Measurements from ENCODE around the gene TWF1. TPM values are rescaled to one million over a fixed set of nuclear protein-coding genes. Genes with fewer than 3 reads are reported as not detected.

Gene TWF1
- total and polyA plus RNA-seq, 2 of the 8 experiments (the other 6 are each of a cell fraction or from before 2014, with no cell fraction given), result 7.6 to 27.9 TPM

- TF ChIP-seq, protein P1, sequence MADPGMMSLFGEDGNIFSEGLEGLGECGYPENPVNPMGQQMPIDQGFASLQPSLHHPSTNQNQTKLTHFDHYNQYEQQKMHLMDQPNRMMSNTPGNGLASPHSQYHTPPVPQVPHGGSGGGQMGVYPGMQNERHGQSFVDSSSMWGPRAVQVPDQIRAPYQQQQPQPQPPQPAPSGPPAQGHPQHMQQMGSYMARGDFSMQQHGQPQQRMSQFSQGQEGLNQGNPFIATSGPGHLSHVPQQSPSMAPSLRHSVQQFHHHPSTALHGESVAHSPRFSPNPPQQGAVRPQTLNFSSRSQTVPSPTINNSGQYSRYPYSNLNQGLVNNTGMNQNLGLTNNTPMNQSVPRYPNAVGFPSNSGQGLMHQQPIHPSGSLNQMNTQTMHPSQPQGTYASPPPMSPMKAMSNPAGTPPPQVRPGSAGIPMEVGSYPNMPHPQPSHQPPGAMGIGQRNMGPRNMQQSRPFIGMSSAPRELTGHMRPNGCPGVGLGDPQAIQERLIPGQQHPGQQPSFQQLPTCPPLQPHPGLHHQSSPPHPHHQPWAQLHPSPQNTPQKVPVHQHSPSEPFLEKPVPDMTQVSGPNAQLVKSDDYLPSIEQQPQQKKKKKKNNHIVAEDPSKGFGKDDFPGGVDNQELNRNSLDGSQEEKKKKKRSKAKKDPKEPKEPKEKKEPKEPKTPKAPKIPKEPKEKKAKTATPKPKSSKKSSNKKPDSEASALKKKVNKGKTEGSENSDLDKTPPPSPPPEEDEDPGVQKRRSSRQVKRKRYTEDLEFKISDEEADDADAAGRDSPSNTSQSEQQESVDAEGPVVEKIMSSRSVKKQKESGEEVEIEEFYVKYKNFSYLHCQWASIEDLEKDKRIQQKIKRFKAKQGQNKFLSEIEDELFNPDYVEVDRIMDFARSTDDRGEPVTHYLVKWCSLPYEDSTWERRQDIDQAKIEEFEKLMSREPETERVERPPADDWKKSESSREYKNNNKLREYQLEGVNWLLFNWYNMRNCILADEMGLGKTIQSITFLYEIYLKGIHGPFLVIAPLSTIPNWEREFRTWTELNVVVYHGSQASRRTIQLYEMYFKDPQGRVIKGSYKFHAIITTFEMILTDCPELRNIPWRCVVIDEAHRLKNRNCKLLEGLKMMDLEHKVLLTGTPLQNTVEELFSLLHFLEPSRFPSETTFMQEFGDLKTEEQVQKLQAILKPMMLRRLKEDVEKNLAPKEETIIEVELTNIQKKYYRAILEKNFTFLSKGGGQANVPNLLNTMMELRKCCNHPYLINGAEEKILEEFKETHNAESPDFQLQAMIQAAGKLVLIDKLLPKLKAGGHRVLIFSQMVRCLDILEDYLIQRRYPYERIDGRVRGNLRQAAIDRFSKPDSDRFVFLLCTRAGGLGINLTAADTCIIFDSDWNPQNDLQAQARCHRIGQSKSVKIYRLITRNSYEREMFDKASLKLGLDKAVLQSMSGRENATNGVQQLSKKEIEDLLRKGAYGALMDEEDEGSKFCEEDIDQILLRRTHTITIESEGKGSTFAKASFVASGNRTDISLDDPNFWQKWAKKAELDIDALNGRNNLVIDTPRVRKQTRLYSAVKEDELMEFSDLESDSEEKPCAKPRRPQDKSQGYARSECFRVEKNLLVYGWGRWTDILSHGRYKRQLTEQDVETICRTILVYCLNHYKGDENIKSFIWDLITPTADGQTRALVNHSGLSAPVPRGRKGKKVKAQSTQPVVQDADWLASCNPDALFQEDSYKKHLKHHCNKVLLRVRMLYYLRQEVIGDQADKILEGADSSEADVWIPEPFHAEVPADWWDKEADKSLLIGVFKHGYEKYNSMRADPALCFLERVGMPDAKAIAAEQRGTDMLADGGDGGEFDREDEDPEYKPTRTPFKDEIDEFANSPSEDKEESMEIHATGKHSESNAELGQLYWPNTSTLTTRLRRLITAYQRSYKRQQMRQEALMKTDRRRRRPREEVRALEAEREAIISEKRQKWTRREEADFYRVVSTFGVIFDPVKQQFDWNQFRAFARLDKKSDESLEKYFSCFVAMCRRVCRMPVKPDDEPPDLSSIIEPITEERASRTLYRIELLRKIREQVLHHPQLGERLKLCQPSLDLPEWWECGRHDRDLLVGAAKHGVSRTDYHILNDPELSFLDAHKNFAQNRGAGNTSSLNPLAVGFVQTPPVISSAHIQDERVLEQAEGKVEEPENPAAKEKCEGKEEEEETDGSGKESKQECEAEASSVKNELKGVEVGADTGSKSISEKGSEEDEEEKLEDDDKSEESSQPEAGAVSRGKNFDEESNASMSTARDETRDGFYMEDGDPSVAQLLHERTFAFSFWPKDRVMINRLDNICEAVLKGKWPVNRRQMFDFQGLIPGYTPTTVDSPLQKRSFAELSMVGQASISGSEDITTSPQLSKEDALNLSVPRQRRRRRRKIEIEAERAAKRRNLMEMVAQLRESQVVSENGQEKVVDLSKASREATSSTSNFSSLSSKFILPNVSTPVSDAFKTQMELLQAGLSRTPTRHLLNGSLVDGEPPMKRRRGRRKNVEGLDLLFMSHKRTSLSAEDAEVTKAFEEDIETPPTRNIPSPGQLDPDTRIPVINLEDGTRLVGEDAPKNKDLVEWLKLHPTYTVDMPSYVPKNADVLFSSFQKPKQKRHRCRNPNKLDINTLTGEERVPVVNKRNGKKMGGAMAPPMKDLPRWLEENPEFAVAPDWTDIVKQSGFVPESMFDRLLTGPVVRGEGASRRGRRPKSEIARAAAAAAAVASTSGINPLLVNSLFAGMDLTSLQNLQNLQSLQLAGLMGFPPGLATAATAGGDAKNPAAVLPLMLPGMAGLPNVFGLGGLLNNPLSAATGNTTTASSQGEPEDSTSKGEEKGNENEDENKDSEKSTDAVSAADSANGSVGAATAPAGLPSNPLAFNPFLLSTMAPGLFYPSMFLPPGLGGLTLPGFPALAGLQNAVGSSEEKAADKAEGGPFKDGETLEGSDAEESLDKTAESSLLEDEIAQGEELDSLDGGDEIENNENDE (IDR thresholded peaks at IDR 0.05; ENCODE audit: insufficient replicate concordance, low read length), result no peak
- no peak for TF ChIP-seq YY1 (IDR thresholded peaks at IDR 0.05; ENCODE audit: low read depth, low read length)
- TF ChIP-seq ATF2 (IDR thresholded peaks at IDR 0.05; ENCODE audit: low read length), result no peak
- TF ChIP-seq CEBPB (IDR thresholded peaks at IDR 0.05; ENCODE audit: low read depth, low read length), result no peak
- no peak for TF ChIP-seq CTCF (IDR thresholded peaks at IDR 0.05; ENCODE audit: control extremely low read depth in 1 of 3, insufficient read depth in 1 of 3, low read depth in 1 of 3, low read length in 3 of 3)
- TF ChIP-seq SP4 (IDR thresholded peaks at IDR 0.05; ENCODE audit: low read length), result no peak
- TF ChIP-seq TEAD4 (IDR thresholded peaks at IDR 0.05; ENCODE audit: low read depth, low read length), result no peak
- no peak for TF ChIP-seq SIN3A (conservative IDR thresholded peaks at IDR 0.05 in 1 of 2, IDR thresholded peaks at IDR 0.05 in 1 of 2; ENCODE audit: low read depth in 1 of 2, low read length in 2 of 2)
These were observed 588 bp upstream of the TWF1 start (continued) for GRCh38 chr12:43806737-43807072.

Data from H1 (cell line).